Ishikawa (cell line): Measurements from ENCODE around the gene OAS3.

Source experiments
- CEBPB ChIP-seq: IDR thresholded peaks from 2 replicates; pipeline ENCODE4 v1.6.1; 2012
- CREB1 ChIP-seq: IDR thresholded peaks from 2 replicates; pipeline ENCODE4 v1.6.1; 2012; ENCODE audit warnings: low read depth
- EP300 ChIP-seq: IDR thresholded peaks from 2 replicates; pipeline ENCODE4 v1.6.1; 2012; ENCODE audit warnings: borderline replicate concordance
- NFIC ChIP-seq: IDR thresholded peaks from 2 replicates; pipeline ENCODE4 v1.6.1; 2012

The OAS3 gene

GRCh38 chr12:113021500-113021899 lies 83.2 kb downstream of the OAS3 start:
- TF ChIP-seq EP300 (no peak), CREB1 (no peak), CEBPB (no peak), NFIC (no peak)
